HS-27A (cell line): Measurements from ENCODE around the gene PHACTR3.
"Not testable (repeated sequence)": the region's sequence is repeated elsewhere in the genome, so short reads cannot be mapped to it uniquely, and the experiment has no call there.

Experiments
- DNase-seq: peaks from one replicate; pipeline ENCODE4 v3.0.0-alpha.2; 2012; ENCODE audit warnings: low read depth, missing footprints

PHACTR3 gene

GRCh38 chr20:59866338-59866737 lies 262.0 kb downstream of the PHACTR3 start:
- no peak for DNase-seq

- no peak for DNase-seq
Observed at GRCh38 chr20:59871096-59871495, 266.8 kb downstream of the PHACTR3 start.

DNA sequence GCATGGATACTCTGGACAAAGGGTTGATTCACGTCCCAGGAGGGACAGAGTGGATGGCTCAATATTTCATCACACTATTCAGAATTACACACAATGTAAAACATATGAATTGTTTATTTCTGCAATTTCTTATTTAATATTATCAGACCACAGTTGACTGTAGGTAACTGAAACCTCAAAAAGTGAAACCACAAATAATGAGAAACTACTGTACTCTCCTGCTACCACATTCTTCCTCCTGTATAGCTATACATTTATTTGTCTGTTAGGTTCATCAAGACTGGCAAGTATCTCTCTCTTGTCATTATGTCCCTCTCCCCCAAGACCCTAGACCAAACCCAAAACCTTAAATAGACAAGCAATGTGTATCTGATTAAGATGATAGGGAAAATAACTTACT lies 269.1 kb downstream of the PHACTR3 start:
- no peak for DNase-seq

DNA sequence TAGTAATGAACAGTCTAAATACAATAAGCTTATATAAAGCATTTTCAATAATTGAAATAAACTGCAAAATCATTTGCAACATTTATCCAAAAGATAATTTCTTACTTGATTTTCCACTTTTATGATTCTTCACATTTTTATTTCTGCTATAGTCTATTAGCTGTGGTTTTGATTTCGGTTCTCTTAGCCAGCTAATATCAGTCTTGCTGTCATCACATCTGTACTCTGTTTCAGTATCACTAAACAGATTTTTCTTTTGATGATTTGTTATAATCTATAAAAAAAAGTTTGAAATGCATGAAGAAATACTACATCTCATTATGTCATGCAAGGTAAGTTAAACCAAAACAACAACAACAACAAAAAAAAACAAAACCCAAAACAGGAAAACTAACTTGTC lies 275.9 kb downstream of the PHACTR3 start:
- no peak for DNase-seq

- no peak for DNase-seq
Observed at GRCh38 chr20:59884494-59884893, 280.2 kb downstream of the PHACTR3 start.

DNA sequence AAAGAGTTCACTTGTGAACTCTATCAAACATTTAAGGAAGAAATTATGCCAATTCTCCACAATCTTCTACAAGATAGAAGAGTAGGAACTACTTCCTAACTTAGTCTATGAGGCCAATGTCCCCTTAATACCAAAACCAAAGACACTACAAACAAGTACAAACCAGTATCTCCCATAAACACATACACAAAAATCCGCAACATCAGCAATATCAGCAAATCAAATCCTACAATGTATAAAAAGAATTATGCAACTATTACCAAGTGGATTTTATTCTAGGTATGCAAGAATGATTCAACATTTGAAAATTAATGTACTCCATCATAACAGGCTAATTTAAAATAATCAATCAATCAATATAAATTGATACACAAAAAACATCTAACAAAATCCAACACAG lies 283.7 kb downstream of the PHACTR3 start:
- DNase-seq, result no peak

- not testable (repeated sequence) for DNase-seq
Observed at GRCh38 chr20:59890035-59890434, 285.7 kb downstream of the PHACTR3 start.

DNA sequence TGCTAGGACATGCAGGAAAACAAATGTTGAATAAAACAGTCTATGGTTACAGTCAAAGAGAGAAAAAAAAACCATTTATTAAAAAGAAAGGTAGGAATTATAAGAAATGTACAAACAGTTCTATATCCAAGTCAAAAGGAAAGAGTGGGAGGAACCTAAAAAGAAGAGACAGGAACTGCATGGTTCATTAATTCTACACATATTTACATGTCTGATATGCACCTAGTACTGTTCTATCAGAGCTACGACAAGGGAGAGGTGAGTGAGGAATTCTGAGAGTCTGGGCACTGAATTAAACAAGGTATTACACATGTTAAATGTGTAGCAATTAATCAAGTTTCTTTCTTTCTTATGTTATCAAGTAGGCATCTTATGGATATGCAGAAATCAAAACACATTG lies 287.2 kb downstream of the PHACTR3 start:
- DNase-seq, result no peak

DNA sequence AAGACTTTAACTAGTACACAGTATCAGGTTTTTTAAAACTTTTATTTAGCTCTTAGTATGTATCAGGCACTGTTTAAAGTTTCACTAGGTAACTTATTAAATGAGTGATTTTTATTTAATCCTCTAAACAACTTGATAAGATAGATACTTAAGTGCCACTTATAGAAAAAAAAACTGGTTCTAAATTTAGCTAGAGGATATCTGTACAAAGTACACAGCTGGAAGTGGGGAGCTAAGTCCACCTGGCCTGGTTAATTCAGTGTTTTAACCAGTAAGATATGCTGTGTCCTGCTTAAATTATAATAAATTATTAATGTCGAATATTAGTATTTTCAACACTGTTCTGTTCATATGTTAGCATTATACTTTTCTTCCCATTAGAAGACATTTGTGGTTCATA lies 291.6 kb downstream of the PHACTR3 start:
- DNase-seq, result no peak
